Measurements from ENCODE around the gene C3orf38. TPM values are rescaled to one million over a fixed set of nuclear protein-coding genes. Genes with fewer than 3 reads are reported as not detected.
A peak's percentile ranks its signal among the peaks of the same experiment; 100 is the strongest.

The C3orf38 gene
- total and polyA plus RNA-seq, 9 of the 15 experiments (the other 6 are each of a cell fraction or from before 2014, with no cell fraction given) = 8.7 to 22.1 (median 16.2) TPM

DNA sequence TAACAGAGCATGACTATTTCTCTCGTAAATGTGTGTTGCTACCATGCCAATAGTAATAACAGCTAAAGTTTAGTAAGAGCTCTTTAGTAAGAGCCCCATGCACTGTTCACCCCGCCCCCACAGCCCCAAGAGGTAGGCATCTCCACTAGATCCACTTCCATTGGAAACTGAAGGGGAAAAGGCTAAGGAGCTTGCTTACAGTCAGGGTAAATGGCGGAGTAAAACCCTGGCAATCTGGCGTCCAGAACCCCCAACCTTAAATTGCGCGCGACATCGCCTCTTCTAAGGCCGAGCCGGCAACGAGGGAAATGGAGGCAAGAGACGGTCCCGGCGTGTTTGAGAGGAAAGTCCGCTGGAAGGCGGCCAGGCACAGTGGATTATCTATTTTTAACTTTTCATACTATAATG lies 654 bp upstream of the C3orf38 start:
- intact Hi-C loops (cut with micrococcal nuclease) = loop anchor here (2.0 to 10.0 kb wide), 2 partner anchors 90 to 354 kb away; partner anchors contain the start of genes CGGBP1, HTR1F and ZNF654
- FAIRE-seq (no peak), DNase-seq (ENCODE audit: extremely low read depth in 1 of 4, low spot score in 3 of 4) (peak in 3 of 4 experiments; percentile 8 to 41 (median 9)), ATAC-seq (peak; percentile 58)
- H4K20me1 ChIP-seq (replicated peaks; ENCODE audit: control insufficient read depth, insufficient read depth, low read length) = no peaks in the 10 kb centered on the region
- in situ Hi-C loops (cut with MboI) = no loop called here
- H3K4me1 ChIP-seq (replicated peaks in 1 of 2; ENCODE audit: control insufficient read depth in 2 of 2, insufficient read depth in 2 of 2, low read length in 2 of 2) = peaks cover 5 to 8% of the 10 kb centered on the region in 2 experiments; a peak in 2 of 5 replicates
- H3K9me3 ChIP-seq (replicated peaks; ENCODE audit: control insufficient read depth, insufficient read depth, low read depth, low read length) = no peaks in the 10 kb centered on the region
- H3K27ac ChIP-seq (ENCODE audit: extremely low read depth, low read depth, low read length) = peak overlapping the region; percentile 99
- peaks cover 74% of the 10 kb centered on the region for H3K79me2 ChIP-seq (ENCODE audit: control insufficient read depth, insufficient read depth, low read length)
- H3K9me1 ChIP-seq (ENCODE audit: control insufficient read depth, insufficient read depth, low read length) = no peaks in the 10 kb centered on the region
- H3K4me2 ChIP-seq (ENCODE audit: insufficient read depth, low read length) = peak overlapping the region; percentile 90
- peak overlapping the region; percentile 91 to 96 for H3K9ac ChIP-seq (ENCODE audit: insufficient read depth in 1 of 2, low read depth in 2 of 2, low read length in 2 of 2)
- under 1% methylated on average over 16 of the region's 16 CpGs for WGBS (ENCODE audit: insufficient coverage, low coverage, missing lambda C conversion rate)
- H3K4me3 ChIP-seq = peak overlapping the region; percentile 93
- peaks cover 11% of the 10 kb centered on the region for H3K36me3 ChIP-seq (ENCODE audit: control insufficient read depth, insufficient read depth, low read length)
- CTCF ChIA-PET (ENCODE audit: low intra/inter-chr PET ratio) = no interaction called here
- peak overlapping the region; percentile 98 for H2AFZ ChIP-seq (ENCODE audit: low read depth, low read length)
- POLR2A ChIA-PET = interaction anchor here (0.6 to 1.3 kb wide), 6 partner anchors 17 to 1431 kb away, joined by 3 to 5 read pairs (median 4); no protein-coding TSS in a partner anchor
- BruUV-seq (replicated peaks) = TSS peak; percentile 64
- H3K27me3 ChIP-seq (ENCODE audit: control insufficient read depth in 2 of 2, insufficient read depth in 2 of 2, low read length in 2 of 2) = no peaks in the 10 kb centered on the region
- TF ChIP-seq ZNF77 (CRISPR knock-in tag; IDR thresholded peaks at IDR 0.05) (no peak), SIN3A (IDR thresholded peaks at IDR 0.05; ENCODE audit: borderline replicate concordance in 2 of 2, control insufficient read depth in 1 of 2, low read depth in 2 of 2, low read length in 2 of 2) (0 out of 4 replicates have a peak, but pooled peaks of 1 of the 2 experiments have one; percentile 4), THRAP3 (IDR thresholded peaks at IDR 0.05; ENCODE audit: borderline replicate concordance) (no peak), MECOM (CRISPR knock-in tag; IDR thresholded peaks at IDR 0.05) (no peak), ZNF41 (CRISPR knock-in tag; conservative IDR thresholded peaks at IDR 0.05) (0 out of 2 replicates have a peak, but pooled peaks have one; percentile 3), PCBP2 (IDR thresholded peaks at IDR 0.05; ENCODE audit: low read depth, low read length, poor library complexity, severe bottlenecking) (no peak)
- TF ChIP-seq, protein P1, sequence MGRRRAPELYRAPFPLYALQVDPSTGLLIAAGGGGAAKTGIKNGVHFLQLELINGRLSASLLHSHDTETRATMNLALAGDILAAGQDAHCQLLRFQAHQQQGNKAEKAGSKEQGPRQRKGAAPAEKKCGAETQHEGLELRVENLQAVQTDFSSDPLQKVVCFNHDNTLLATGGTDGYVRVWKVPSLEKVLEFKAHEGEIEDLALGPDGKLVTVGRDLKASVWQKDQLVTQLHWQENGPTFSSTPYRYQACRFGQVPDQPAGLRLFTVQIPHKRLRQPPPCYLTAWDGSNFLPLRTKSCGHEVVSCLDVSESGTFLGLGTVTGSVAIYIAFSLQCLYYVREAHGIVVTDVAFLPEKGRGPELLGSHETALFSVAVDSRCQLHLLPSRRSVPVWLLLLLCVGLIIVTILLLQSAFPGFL (CRISPR knock-in tag; IDR thresholded peaks at IDR 0.05) = no peak
- TF ChIP-seq, protein P2, sequence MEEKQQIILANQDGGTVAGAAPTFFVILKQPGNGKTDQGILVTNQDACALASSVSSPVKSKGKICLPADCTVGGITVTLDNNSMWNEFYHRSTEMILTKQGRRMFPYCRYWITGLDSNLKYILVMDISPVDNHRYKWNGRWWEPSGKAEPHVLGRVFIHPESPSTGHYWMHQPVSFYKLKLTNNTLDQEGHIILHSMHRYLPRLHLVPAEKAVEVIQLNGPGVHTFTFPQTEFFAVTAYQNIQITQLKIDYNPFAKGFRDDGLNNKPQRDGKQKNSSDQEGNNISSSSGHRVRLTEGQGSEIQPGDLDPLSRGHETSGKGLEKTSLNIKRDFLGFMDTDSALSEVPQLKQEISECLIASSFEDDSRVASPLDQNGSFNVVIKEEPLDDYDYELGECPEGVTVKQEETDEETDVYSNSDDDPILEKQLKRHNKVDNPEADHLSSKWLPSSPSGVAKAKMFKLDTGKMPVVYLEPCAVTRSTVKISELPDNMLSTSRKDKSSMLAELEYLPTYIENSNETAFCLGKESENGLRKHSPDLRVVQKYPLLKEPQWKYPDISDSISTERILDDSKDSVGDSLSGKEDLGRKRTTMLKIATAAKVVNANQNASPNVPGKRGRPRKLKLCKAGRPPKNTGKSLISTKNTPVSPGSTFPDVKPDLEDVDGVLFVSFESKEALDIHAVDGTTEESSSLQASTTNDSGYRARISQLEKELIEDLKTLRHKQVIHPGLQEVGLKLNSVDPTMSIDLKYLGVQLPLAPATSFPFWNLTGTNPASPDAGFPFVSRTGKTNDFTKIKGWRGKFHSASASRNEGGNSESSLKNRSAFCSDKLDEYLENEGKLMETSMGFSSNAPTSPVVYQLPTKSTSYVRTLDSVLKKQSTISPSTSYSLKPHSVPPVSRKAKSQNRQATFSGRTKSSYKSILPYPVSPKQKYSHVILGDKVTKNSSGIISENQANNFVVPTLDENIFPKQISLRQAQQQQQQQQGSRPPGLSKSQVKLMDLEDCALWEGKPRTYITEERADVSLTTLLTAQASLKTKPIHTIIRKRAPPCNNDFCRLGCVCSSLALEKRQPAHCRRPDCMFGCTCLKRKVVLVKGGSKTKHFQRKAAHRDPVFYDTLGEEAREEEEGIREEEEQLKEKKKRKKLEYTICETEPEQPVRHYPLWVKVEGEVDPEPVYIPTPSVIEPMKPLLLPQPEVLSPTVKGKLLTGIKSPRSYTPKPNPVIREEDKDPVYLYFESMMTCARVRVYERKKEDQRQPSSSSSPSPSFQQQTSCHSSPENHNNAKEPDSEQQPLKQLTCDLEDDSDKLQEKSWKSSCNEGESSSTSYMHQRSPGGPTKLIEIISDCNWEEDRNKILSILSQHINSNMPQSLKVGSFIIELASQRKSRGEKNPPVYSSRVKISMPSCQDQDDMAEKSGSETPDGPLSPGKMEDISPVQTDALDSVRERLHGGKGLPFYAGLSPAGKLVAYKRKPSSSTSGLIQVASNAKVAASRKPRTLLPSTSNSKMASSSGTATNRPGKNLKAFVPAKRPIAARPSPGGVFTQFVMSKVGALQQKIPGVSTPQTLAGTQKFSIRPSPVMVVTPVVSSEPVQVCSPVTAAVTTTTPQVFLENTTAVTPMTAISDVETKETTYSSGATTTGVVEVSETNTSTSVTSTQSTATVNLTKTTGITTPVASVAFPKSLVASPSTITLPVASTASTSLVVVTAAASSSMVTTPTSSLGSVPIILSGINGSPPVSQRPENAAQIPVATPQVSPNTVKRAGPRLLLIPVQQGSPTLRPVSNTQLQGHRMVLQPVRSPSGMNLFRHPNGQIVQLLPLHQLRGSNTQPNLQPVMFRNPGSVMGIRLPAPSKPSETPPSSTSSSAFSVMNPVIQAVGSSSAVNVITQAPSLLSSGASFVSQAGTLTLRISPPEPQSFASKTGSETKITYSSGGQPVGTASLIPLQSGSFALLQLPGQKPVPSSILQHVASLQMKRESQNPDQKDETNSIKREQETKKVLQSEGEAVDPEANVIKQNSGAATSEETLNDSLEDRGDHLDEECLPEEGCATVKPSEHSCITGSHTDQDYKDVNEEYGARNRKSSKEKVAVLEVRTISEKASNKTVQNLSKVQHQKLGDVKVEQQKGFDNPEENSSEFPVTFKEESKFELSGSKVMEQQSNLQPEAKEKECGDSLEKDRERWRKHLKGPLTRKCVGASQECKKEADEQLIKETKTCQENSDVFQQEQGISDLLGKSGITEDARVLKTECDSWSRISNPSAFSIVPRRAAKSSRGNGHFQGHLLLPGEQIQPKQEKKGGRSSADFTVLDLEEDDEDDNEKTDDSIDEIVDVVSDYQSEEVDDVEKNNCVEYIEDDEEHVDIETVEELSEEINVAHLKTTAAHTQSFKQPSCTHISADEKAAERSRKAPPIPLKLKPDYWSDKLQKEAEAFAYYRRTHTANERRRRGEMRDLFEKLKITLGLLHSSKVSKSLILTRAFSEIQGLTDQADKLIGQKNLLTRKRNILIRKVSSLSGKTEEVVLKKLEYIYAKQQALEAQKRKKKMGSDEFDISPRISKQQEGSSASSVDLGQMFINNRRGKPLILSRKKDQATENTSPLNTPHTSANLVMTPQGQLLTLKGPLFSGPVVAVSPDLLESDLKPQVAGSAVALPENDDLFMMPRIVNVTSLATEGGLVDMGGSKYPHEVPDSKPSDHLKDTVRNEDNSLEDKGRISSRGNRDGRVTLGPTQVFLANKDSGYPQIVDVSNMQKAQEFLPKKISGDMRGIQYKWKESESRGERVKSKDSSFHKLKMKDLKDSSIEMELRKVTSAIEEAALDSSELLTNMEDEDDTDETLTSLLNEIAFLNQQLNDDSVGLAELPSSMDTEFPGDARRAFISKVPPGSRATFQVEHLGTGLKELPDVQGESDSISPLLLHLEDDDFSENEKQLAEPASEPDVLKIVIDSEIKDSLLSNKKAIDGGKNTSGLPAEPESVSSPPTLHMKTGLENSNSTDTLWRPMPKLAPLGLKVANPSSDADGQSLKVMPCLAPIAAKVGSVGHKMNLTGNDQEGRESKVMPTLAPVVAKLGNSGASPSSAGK (IDR thresholded peaks at IDR 0.05) = no peak
